Natural killer cell (primary cell): ENCODE data around the gene SUPT7L. TPM values are rescaled to one million over a fixed set of nuclear protein-coding genes. Genes with fewer than 3 reads are reported as not detected.
A peak's percentile ranks its signal among the peaks of the same experiment; 100 is the strongest.

ENCODE experiments used
- ATAC-seq, 3 donors: fragments of 150-1000 bp in 2 of 3; fragments of 200-7000 bp in 1 of 3; cut with Tn5 transposase; 1 replicate in 1 of 3; 2 replicates in 2 of 3; pipeline ENCODE4 v1.10.0; 2021; ENCODE audit warnings: mild to moderate bottlenecking in 2 of 3, moderate library complexity in 2 of 3
- DNase-seq, 2 donors: peaks; one replicate each; pipeline versions ENCODE4 v3.0.0 to v3.0.0-alpha.2; 2013 to 2021; ENCODE audit warnings: mixed read lengths in 1 of 2
- H3K27ac ChIP-seq: one replicate; pipeline ENCODE4 v1.5.1; 2013; ENCODE audit warnings: mild to moderate bottlenecking, low read length
- H3K27me3 ChIP-seq: one replicate; pipeline ENCODE4 v1.6.1; 2013; ENCODE audit warnings: low read length; ENCODE audit not compliant: control insufficient read depth, insufficient read depth
- H3K36me3 ChIP-seq: one replicate; pipeline ENCODE4 v1.6.1; 2013; ENCODE audit warnings: low read length; ENCODE audit not compliant: control insufficient read depth, insufficient read depth
- H3K4me1 ChIP-seq: one replicate; pipeline ENCODE4 v1.6.1; 2013; ENCODE audit warnings: low read length; ENCODE audit not compliant: control insufficient read depth, insufficient read depth
- H3K4me3 ChIP-seq: one replicate; pipeline ENCODE4 v1.5.1; 2013; ENCODE audit warnings: low read length
- H3K9me3 ChIP-seq: one replicate; pipeline ENCODE4 v1.6.1; 2013; ENCODE audit warnings: low read length; ENCODE audit not compliant: control insufficient read depth, insufficient read depth
- H3K27ac Mint-ChIP-seq, 2 donors: one replicate each; pipeline ENCODE4 v1.8.0; 2022; ENCODE audit warnings: mild to moderate bottlenecking in 2 of 2, mixed read lengths in 2 of 2, moderate library complexity in 1 of 2
- H3K27me3 Mint-ChIP-seq, 2 donors: one replicate each; pipeline ENCODE4 v1.8.0; 2022; ENCODE audit warnings: low read depth in 2 of 2, mixed read lengths in 2 of 2
- H3K36me3 Mint-ChIP-seq: one replicate; pipeline ENCODE4 v1.8.0; 2022; ENCODE audit warnings: mixed read lengths
- H3K4me1 Mint-ChIP-seq, 2 donors: one replicate each; pipeline ENCODE4 v1.8.0; 2022; ENCODE audit warnings: mixed read lengths in 2 of 2
- H3K4me3 Mint-ChIP-seq: one replicate; pipeline ENCODE4 v1.8.0; 2022; ENCODE audit warnings: mild to moderate bottlenecking, moderate library complexity, mixed read lengths
- H3K9me3 Mint-ChIP-seq, 2 donors: one replicate each; pipeline ENCODE4 v1.8.0; 2022; ENCODE audit warnings: mixed read lengths in 2 of 2
- CTCF ChIP-seq: fragments of 200-600 bp; IDR thresholded peaks from one replicate; pipeline ENCODE4 v1.8.0; 2022; ENCODE audit warnings: antibody characterized with exemption
- WGBS: methylation state at CpG from one replicate; pipeline ENCODE4 v1.1.7; 2013; ENCODE audit warnings: missing lambda C conversion rate; ENCODE audit not compliant: insufficient coverage; 5-methylcytosine and 5-hydroxymethylcytosine counted together
- intact Hi-C: fragments of 100-400 bp; cut with micrococcal nuclease; formaldehyde crosslinking; loops from one replicate; pipeline ENCODE4 v1.14.2; 2022
- total RNA-seq, 4 donors: library from RNA; stranded (reverse); fragments of 120-200 nt in 1 of 4; gene quantifications; one replicate each; pipeline versions ENCODE4 v1.2.3 to v1.2.4, GENCODE V29; 2013 to 2022

Gene SUPT7L
- total RNA-seq, 3 donors from 2014 or later (not counting 1 experiment from before 2014, with no cell fraction given), result 52.2 to 53.7 (median 52.8) TPM

- H3K9me3 Mint-ChIP-seq, result no peaks in the 10 kb centered on the region
- no peaks in the 10 kb centered on the region for H3K4me1 ChIP-seq
- H3K4me1 Mint-ChIP-seq, result peaks cover 0 to 7% of the 10 kb centered on the region in 2 donors
- H3K27ac ChIP-seq, result no peak overlapping the region
- no peaks in the 10 kb centered on the region for H3K27me3 ChIP-seq
- H3K4me3 Mint-ChIP-seq, result no peak overlapping the region
- no peak overlapping the region for H3K27ac Mint-ChIP-seq
- TF ChIP-seq CTCF, result no peak
- 86% methylated on average over 3 of the region's 4 CpGs for WGBS
- peaks cover 78% of the 10 kb centered on the region for H3K36me3 ChIP-seq
- H3K9me3 ChIP-seq, result no peaks in the 10 kb centered on the region
- no peak overlapping the region for H3K4me3 ChIP-seq
- H3K36me3 Mint-ChIP-seq, result peaks cover 31% of the 10 kb centered on the region
- DNase-seq, result no peak
- no peaks in the 10 kb centered on the region for H3K27me3 Mint-ChIP-seq
- intact Hi-C loops, result no loop called here
- ATAC-seq, result no peak
Measured at GRCh38 chr2:27651056-27651455, 12.4 kb downstream of the SUPT7L start.

DNA sequence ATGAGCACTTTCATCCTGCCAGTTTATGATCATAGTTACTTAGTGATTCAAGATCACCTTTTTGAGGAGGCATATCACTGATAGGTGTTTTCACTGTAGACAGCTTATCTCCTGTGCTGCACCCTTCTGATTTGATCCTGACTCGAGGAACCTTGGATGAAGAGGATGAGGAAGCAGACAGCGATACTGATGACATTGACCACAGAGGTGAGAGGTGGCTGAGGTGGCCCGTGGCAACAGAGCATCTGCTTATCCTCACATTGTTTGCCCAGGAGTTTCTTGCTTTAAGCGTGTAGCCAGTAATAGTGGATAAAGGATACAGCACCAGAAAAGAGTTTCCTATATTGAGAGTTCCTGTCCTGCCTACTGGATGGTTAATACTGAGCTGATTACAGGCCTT, 15.7 kb downstream of the SUPT7L start:
- Mint-ChIP-seq H3K9me3 (no peaks in the 10 kb centered on the region), H3K27ac (peak overlapping the region; percentile 8 to 32), H3K36me3 (peaks cover 21% of the 10 kb centered on the region), H3K4me3 (no peak overlapping the region), H3K4me1 (no peaks in the 10 kb centered on the region), H3K27me3 (no peaks in the 10 kb centered on the region)
- no peak overlapping the region for H3K4me3 ChIP-seq
- intact Hi-C loops, result no loop called here
- no peaks in the 10 kb centered on the region for H3K27me3 ChIP-seq
- ATAC-seq (no peak), DNase-seq (no peak)
- no peaks in the 10 kb centered on the region for H3K9me3 ChIP-seq
- H3K4me1 ChIP-seq, result no peaks in the 10 kb centered on the region
- peaks cover 61% of the 10 kb centered on the region for H3K36me3 ChIP-seq
- no peak for TF ChIP-seq CTCF
- 90% methylated on average over 4 of the region's 4 CpGs for WGBS
- H3K27ac ChIP-seq, result no peak overlapping the region

GRCh38 chr2:27647289-27647688, 16.1 kb downstream of the SUPT7L start:
- no peaks in the 10 kb centered on the region for H3K9me3 ChIP-seq
- no peak overlapping the region for H3K27ac ChIP-seq
- TF ChIP-seq CTCF, result no peak
- Mint-ChIP-seq H3K36me3 (peaks cover 21% of the 10 kb centered on the region), H3K27me3 (no peaks in the 10 kb centered on the region), H3K4me1 (no peaks in the 10 kb centered on the region), H3K4me3 (no peak overlapping the region), H3K27ac (peak overlapping the region; percentile 8 to 32), H3K9me3 (no peaks in the 10 kb centered on the region)
- ATAC-seq (no peak), DNase-seq (no peak)
- intact Hi-C loops, result no loop called here
- no peak overlapping the region for H3K4me3 ChIP-seq
- no peaks in the 10 kb centered on the region for H3K27me3 ChIP-seq
- peaks cover 60% of the 10 kb centered on the region for H3K36me3 ChIP-seq
- H3K4me1 ChIP-seq, result no peaks in the 10 kb centered on the region

DNA sequence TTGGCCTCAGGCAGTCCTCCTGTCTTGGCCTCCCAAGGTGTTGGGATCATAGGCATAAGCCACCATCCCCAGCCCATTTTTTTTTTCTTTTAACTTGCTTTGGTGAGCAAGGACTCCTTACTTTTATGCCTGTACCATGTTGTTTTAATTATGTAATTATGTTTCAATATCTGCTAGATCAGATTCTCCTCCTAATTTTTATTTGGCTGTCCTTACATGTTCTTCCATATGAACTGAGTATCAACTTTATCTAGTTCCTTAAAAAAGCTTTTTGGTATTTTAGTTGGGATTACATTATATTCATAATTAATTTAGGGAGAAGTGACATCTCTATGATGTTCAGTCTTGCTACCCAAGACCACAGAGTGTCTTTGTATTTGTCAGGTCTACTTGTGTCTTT, 18.2 kb downstream of the SUPT7L start:
- Mint-ChIP-seq H3K36me3 (peaks cover 27% of the 10 kb centered on the region), H3K4me3 (no peak overlapping the region), H3K27me3 (no peaks in the 10 kb centered on the region), H3K4me1 (no peaks in the 10 kb centered on the region), H3K27ac (no peak overlapping the region), H3K9me3 (no peaks in the 10 kb centered on the region)
- Histone ChIP-seq H3K4me1 (no peaks in the 10 kb centered on the region), H3K27me3 (no peaks in the 10 kb centered on the region), H3K9me3 (no peaks in the 10 kb centered on the region), H3K27ac (no peak overlapping the region), H3K36me3 (peaks cover 62% of the 10 kb centered on the region), H3K4me3 (no peak overlapping the region)
- no peak for DNase-seq
- no peak for ATAC-seq
- no peak for TF ChIP-seq CTCF
- intact Hi-C loops, result no loop called here
